CD8-positive, alpha-beta memory T cell (primary cell): Measurements from ENCODE around the gene PIK3AP1. TPM values are rescaled to one million over a fixed set of nuclear protein-coding genes. Genes with fewer than 3 reads are reported as not detected.

Experiments used
- CTCF ChIA-PET: fragments of 350-600 bp; sonication (Branson Sonifier 250); formaldehyde crosslinking; loops from one replicate; lab custom pipeline; 2021; ENCODE audit warnings: antibody characterized with exemption; lab: Charles Lee
- POLR2A ChIA-PET: fragments of 350-600 bp; sonication (Branson Sonifier 250); formaldehyde crosslinking; loops from one replicate; lab custom pipeline; 2021; ENCODE audit warnings: antibody characterized with exemption; lab: Charles Lee
- DNase-seq, 5 donors: peaks; one replicate each; pipeline versions ENCODE4 v3.0.0 to v3.0.0-alpha.2; 2020 to 2022; ENCODE audit warnings: mixed read lengths in 1 of 5
- H3K27ac ChIP-seq: one replicate; pipeline ENCODE4 v1.7.0; 2013; ENCODE audit warnings: low read depth, mild to moderate bottlenecking, low read length, moderate library complexity
- H3K27me3 ChIP-seq: 2 replicates; pipeline ENCODE4 v1.7.0; 2013; ENCODE audit warnings: low read length, mild to moderate bottlenecking; ENCODE audit not compliant: insufficient read depth, poor library complexity, severe bottlenecking
- H3K36me3 ChIP-seq: 2 replicates; pipeline ENCODE4 v1.7.0; 2013; ENCODE audit warnings: mild to moderate bottlenecking, low read length, moderate library complexity; ENCODE audit not compliant: insufficient read depth
- H3K4me1 ChIP-seq: 2 replicates; pipeline ENCODE4 v1.7.0; 2013; ENCODE audit warnings: mild to moderate bottlenecking, low read length, moderate library complexity; ENCODE audit not compliant: insufficient read depth
- H3K4me3 ChIP-seq: 2 replicates; pipeline ENCODE4 v1.7.0; 2013; ENCODE audit warnings: mild to moderate bottlenecking, low read length
- H3K9me3 ChIP-seq: 2 replicates; pipeline ENCODE4 v1.7.0; 2013; ENCODE audit warnings: mild to moderate bottlenecking, low read length
- H3K27ac Mint-ChIP-seq, 8 donors: one replicate each; pipeline ENCODE4 v1.8.0; 2020 to 2021; ENCODE audit warnings: mixed read lengths in 8 of 8, mild to moderate bottlenecking in 6 of 8, inconsistent platforms in 3 of 8, moderate library complexity in 3 of 8
- H3K27me3 Mint-ChIP-seq, 2 donors: one replicate each; pipeline ENCODE4 v1.8.0; 2020 to 2021; ENCODE audit warnings: mixed read lengths in 2 of 2, mild to moderate bottlenecking in 1 of 2, moderate library complexity in 1 of 2
- H3K36me3 Mint-ChIP-seq, 3 donors: one replicate each; pipeline ENCODE4 v1.8.0; 2020 to 2021; ENCODE audit warnings: mixed read lengths in 3 of 3, inconsistent platforms in 1 of 3, mild to moderate bottlenecking in 1 of 3
- H3K4me1 Mint-ChIP-seq, 3 donors: one replicate each; pipeline ENCODE4 v1.8.0; 2020 to 2021; ENCODE audit warnings: mixed read lengths in 3 of 3, inconsistent platforms in 1 of 3, mild to moderate bottlenecking in 1 of 3
- H3K4me3 Mint-ChIP-seq, 7 donors: one replicate each; pipeline ENCODE4 v1.8.0; 2020 to 2021; ENCODE audit warnings: mixed read lengths in 7 of 7, mild to moderate bottlenecking in 6 of 7, moderate library complexity in 4 of 7, inconsistent platforms in 2 of 7
- H3K9me3 Mint-ChIP-seq, 5 donors: one replicate each; pipeline ENCODE4 v1.8.0; 2020 to 2022; ENCODE audit warnings: mixed read lengths in 5 of 5, mild to moderate bottlenecking in 3 of 5, moderate library complexity in 2 of 5, inconsistent platforms in 1 of 5
- polyA plus RNA-seq: library from polyadenylated mRNA; unstranded; fragments of 300-500 nt; fragmentation: Illumina TruSeq; gene quantifications from one replicate; pipeline ENCODE4 v1.2.3, GENCODE V29; 2021
- total RNA-seq, 2 experiments: library from RNA; stranded (reverse); gene quantifications; one replicate each; pipeline ENCODE4 v1.2.3, GENCODE V29; 2021

PIK3AP1 gene
- total and polyA plus RNA-seq, 3 experiments from 2014 or later: 5.7 to 37.0 (median 6.7) TPM

GRCh38 chr10:96692427-96692826, 27.9 kb downstream of the PIK3AP1 start:
- Histone ChIP-seq H3K4me1 (peaks cover 18% of the 10 kb centered on the region), H3K9me3 (no peaks in the 10 kb centered on the region), H3K4me3 (no peak overlapping the region), H3K27me3 (no peaks in the 10 kb centered on the region), H3K36me3 (no peaks in the 10 kb centered on the region), H3K27ac (no peak overlapping the region)
- Mint-ChIP-seq H3K4me3 (no peak overlapping the region), H3K9me3 (no peaks in the 10 kb centered on the region), H3K27me3 (no peaks in the 10 kb centered on the region), H3K4me1 (peaks cover 57 to 63% (median 63%) of the 10 kb centered on the region in 3 donors), H3K27ac (peak overlapping the region in 2 of 8 donors; percentile 33 to 34), H3K36me3 (peaks cover 0 to 11% (median 5%) of the 10 kb centered on the region in 3 donors)
- no peak for DNase-seq
- ChIA-PET CTCF (interaction anchor here (0.5 kb wide), 1 partner anchor 481 kb away, joined by 3 read pairs; no protein-coding TSS in a partner anchor), POLR2A (no interaction called here)

GRCh38 chr10:96691761-96692160, 28.6 kb downstream of the PIK3AP1 start:
- Mint-ChIP-seq H3K4me1 (peaks cover 55 to 60% (median 60%) of the 10 kb centered on the region in 3 donors), H3K27ac (peak overlapping the region in 2 of 8 donors; percentile 43 to 48), H3K36me3 (peaks cover 0 to 13% (median 5%) of the 10 kb centered on the region in 3 donors), H3K4me3 (no peak overlapping the region), H3K9me3 (no peaks in the 10 kb centered on the region), H3K27me3 (no peaks in the 10 kb centered on the region)
- ChIA-PET POLR2A (no interaction called here), CTCF (no interaction called here)
- no peak overlapping the region for H3K27ac ChIP-seq
- DNase-seq: no peak
- no peaks in the 10 kb centered on the region for H3K36me3 ChIP-seq
- H3K9me3 ChIP-seq: no peaks in the 10 kb centered on the region
- H3K4me1 ChIP-seq: peaks cover 18% of the 10 kb centered on the region
- H3K27me3 ChIP-seq: no peaks in the 10 kb centered on the region
- H3K4me3 ChIP-seq: no peak overlapping the region

- Histone ChIP-seq H3K36me3 (no peaks in the 10 kb centered on the region), H3K4me3 (no peak overlapping the region), H3K27me3 (no peaks in the 10 kb centered on the region), H3K27ac (no peak overlapping the region), H3K9me3 (no peaks in the 10 kb centered on the region), H3K4me1 (peaks cover 14% of the 10 kb centered on the region)
- no peak for DNase-seq
- Mint-ChIP-seq H3K9me3 (no peaks in the 10 kb centered on the region), H3K4me1 (peaks cover 48 to 54% (median 54%) of the 10 kb centered on the region in 3 donors), H3K27me3 (peaks cover 0 to under 1% of the 10 kb centered on the region in 2 donors), H3K27ac (peak overlapping the region in 2 of 8 donors; percentile 68 to 80), H3K4me3 (no peak overlapping the region), H3K36me3 (peaks cover 0 to 13% (median 5%) of the 10 kb centered on the region in 3 donors)
- CTCF ChIA-PET: no interaction called here
- POLR2A ChIA-PET: no interaction called here
Measured at GRCh38 chr10:96690755-96691730, 29.3 kb downstream of the PIK3AP1 start.

- Histone ChIP-seq H3K36me3 (no peaks in the 10 kb centered on the region), H3K27me3 (no peaks in the 10 kb centered on the region), H3K9me3 (no peaks in the 10 kb centered on the region), H3K27ac (no peak overlapping the region), H3K4me1 (no peaks in the 10 kb centered on the region), H3K4me3 (no peak overlapping the region)
- Mint-ChIP-seq H3K36me3 (peaks cover 0 to 13% (median 4%) of the 10 kb centered on the region in 3 donors), H3K27me3 (peaks cover 0 to 2% of the 10 kb centered on the region in 2 donors), H3K4me3 (peak overlapping the region in 1 of 7 donors; percentile 5), H3K9me3 (no peaks in the 10 kb centered on the region), H3K4me1 (peaks cover 36 to 57% (median 53%) of the 10 kb centered on the region in 3 donors), H3K27ac (peak overlapping the region in 5 of 8 donors; percentile 10 to 77 (median 48))
- CTCF ChIA-PET: no interaction called here
- no peak for DNase-seq
- POLR2A ChIA-PET: no interaction called here
Measured at GRCh38 chr10:96688789-96689188, 31.5 kb downstream of the PIK3AP1 start.

GRCh38 chr10:96687317-96688012, 32.8 kb downstream of the PIK3AP1 start:
- Mint-ChIP-seq H3K9me3 (no peaks in the 10 kb centered on the region), H3K4me3 (peak overlapping the region in 3 of 7 donors; percentile 1 to 63 (median 51)), H3K36me3 (peaks cover 0 to 9% (median 4%) of the 10 kb centered on the region in 3 donors), H3K27me3 (peaks cover 0 to 2% of the 10 kb centered on the region in 2 donors), H3K4me1 (peaks cover 28 to 51% (median 51%) of the 10 kb centered on the region in 3 donors), H3K27ac (peak overlapping the region in 7 of 8 donors; percentile 7 to 86 (median 33))
- no peaks in the 10 kb centered on the region for H3K9me3 ChIP-seq
- H3K27me3 ChIP-seq: no peaks in the 10 kb centered on the region
- POLR2A ChIA-PET: no interaction called here
- CTCF ChIA-PET: no interaction called here
- H3K27ac ChIP-seq: no peak overlapping the region
- no peak overlapping the region for H3K4me3 ChIP-seq
- H3K36me3 ChIP-seq: no peaks in the 10 kb centered on the region
- DNase-seq: no peak
- no peaks in the 10 kb centered on the region for H3K4me1 ChIP-seq

- peak overlapping the region in 5 of 8 donors; percentile 17 to 87 (median 66) for H3K27ac Mint-ChIP-seq
- CTCF ChIA-PET: no interaction called here
- H3K4me1 ChIP-seq: no peaks in the 10 kb centered on the region
Measured at GRCh38 chr10:96686514-96686913, 33.8 kb downstream of the PIK3AP1 start.

GRCh38 chr10:96685306-96685705, 35.0 kb downstream of the PIK3AP1 start:
- Histone ChIP-seq H3K4me3 (no peak overlapping the region), H3K9me3 (no peaks in the 10 kb centered on the region), H3K27ac (no peak overlapping the region), H3K4me1 (no peaks in the 10 kb centered on the region), H3K27me3 (no peaks in the 10 kb centered on the region), H3K36me3 (no peaks in the 10 kb centered on the region)
- ChIA-PET CTCF (no interaction called here), POLR2A (no interaction called here)
- peaks cover 0 to 4% (median 4%) of the 10 kb centered on the region in 3 donors for H3K36me3 Mint-ChIP-seq
- H3K9me3 Mint-ChIP-seq: peaks cover 0 to 2% (median 0%) of the 10 kb centered on the region in 5 donors
- H3K4me1 Mint-ChIP-seq: peaks cover 24 to 48% (median 47%) of the 10 kb centered on the region in 3 donors
- peaks cover 0 to 3% of the 10 kb centered on the region in 2 donors for H3K27me3 Mint-ChIP-seq
- peak overlapping the region in 5 of 8 donors; percentile 30 to 83 (median 64) for H3K27ac Mint-ChIP-seq
- H3K4me3 Mint-ChIP-seq: peak overlapping the region in 2 of 7 donors; percentile 39 to 44
- DNase-seq: no peak

More at GRCh38 chr10:96686514-96686913, 33.8 kb downstream of the PIK3AP1 start:
- no peak overlapping the region for H3K4me3 ChIP-seq
- no peak overlapping the region for H3K4me3 Mint-ChIP-seq
- H3K27me3 Mint-ChIP-seq: peaks cover 0 to 3% of the 10 kb centered on the region in 2 donors
- peaks cover 28 to 52% (median 51%) of the 10 kb centered on the region in 3 donors for H3K4me1 Mint-ChIP-seq
- no peaks in the 10 kb centered on the region for H3K27me3 ChIP-seq
- no peaks in the 10 kb centered on the region for H3K36me3 ChIP-seq
- H3K9me3 ChIP-seq: no peaks in the 10 kb centered on the region
- POLR2A ChIA-PET: no interaction called here
- H3K9me3 Mint-ChIP-seq: no peaks in the 10 kb centered on the region
- peaks cover 0 to 9% (median 4%) of the 10 kb centered on the region in 3 donors for H3K36me3 Mint-ChIP-seq
- no peak for DNase-seq
- no peak overlapping the region for H3K27ac ChIP-seq
